Glomerular endothelial cell (primary cell): ENCODE data around the gene SLC37A3. TPM values are rescaled to one million over a fixed set of nuclear protein-coding genes. Genes with fewer than 3 reads are reported as not detected.
"Not testable (repeated sequence)": the region's sequence is repeated elsewhere in the genome, so short reads cannot be mapped to it uniquely, and the experiment has no call there.

Experiments
- DNase-seq: peaks from one replicate; pipeline ENCODE4 v3.0.0-alpha.2; 2011; ENCODE audit warnings: low read depth, low spot score; ENCODE audit errors: extremely low read depth
- total RNA-seq: library from RNA; depleted of rRNA; stranded (reverse); fragments of >200 nt; gene quantifications from 2 replicates; pipeline ENCODE4 v1.2.3, GENCODE V29; 2015

Gene SLC37A3
- total RNA-seq, 1 donor from 2014 or later, result 43.6 TPM

GRCh38 chr7:140349144-140349771, 49.1 kb downstream of the SLC37A3 start:
- peak; percentile 36 for DNase-seq

GRCh38 chr7:140348161-140348849, 50.0 kb downstream of the SLC37A3 start:
- DNase-seq, result no peak

DNA sequence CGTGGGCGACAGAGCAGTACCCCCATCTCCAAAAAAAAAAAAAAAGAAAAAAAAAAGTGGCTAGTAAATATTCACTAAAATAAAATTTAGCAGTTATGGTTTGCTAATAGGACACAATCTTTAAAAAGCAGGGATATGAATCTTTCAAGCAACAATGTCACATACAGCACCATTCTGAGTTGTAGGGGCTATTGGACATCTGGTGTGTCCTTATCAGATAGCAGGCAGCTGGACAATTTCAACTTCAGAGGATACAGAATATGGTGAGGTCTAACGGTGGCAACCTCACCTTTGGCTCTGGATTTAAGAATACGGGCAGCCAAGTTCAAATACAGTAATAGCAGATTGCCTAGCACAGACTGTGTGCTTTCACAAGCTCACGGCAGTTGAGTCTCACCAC, 51.1 kb downstream of the SLC37A3 start:
- DNase-seq, result no peak

GRCh38 chr7:140345426-140345825, 52.9 kb downstream of the SLC37A3 start:
- DNase-seq, result no peak

DNA sequence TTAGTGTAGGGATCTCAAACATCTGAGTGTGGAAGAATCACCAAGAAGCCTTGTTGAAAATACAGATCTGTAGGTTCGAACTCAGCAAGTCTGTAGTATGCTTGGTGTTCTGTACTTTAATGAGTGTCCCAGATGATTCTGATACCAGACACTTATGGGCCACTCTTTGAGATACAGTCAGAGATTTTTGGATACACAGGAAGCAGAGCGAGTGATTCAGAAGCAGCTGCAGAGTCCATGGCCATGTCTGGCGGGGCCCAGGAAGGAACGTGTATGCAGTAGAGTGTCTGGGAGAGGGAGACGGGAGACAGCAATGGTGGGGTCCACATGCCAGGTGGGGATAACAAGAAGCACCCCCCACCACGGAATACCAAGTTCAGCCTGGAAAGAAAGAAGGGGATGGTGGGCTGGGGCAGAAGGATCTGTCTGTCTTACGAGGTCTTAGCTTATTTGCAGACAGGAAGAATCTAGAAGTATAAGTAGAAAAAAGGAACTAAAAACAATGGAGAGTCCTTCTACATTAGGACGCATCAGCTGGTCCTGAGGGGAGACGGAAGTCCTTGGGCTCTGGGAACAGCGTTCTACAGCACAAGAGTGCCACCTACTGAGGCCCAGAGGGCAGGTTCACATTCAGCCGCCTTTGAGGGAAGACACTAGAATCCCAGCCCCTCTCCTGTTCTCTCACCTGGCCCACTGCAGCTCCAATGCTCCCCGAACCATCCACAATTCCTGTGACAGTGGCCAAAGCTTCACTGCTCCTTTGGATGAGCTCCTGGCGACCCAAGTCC, 55.4 kb downstream of the SLC37A3 start:
- no peak for DNase-seq

GRCh38 chr7:140338959-140339358, 59.4 kb downstream of the SLC37A3 start:
- DNase-seq, result not testable (repeated sequence)

GRCh38 chr7:140334341-140335057, 63.8 kb downstream of the SLC37A3 start:
- DNase-seq, result no peak

GRCh38 chr7:140333686-140334085, 64.6 kb downstream of the SLC37A3 start:
- no peak for DNase-seq

DNA sequence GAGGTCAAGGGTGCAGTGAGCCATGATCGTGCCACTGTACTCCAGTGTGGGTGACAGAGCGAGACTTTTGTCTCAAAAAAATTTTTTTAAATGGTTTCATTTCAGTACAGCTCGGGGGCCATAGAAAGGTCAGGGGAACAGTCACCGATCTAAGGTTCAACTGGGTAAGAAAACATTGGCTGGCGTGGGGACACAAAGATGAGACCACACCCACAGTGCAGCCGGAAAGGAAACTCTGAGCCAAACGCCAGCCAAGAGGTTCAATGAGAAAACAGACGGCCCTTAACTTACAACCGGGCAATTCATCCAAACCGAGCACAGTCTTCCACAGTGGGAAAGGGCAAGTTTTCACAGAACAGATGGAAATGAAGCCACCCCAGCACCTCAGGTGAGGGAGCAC, 65.1 kb downstream of the SLC37A3 start:
- no peak for DNase-seq

- DNase-seq, result no peak
Observed at GRCh38 chr7:140330595-140330994, 67.7 kb downstream of the SLC37A3 start.

DNA sequence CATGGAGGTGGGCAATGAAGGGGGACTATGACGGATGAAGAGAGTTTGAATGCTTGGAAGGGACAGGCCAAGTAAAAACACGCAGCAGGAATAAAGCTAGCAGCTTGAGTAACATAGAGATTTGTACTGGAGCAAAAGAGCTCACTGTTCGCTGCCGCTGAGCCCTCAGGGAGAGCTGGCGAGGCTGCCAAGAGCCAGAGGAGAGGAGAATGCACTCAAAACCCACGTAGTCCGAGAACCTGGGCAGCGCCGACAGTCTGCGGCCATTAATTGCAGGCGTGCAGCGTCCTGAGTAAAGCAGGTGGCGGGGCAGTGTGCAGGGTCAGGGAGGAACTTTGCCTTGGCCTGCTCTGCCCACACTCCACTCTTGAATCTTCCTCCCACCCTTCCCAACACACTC, 68.2 kb downstream of the SLC37A3 start:
- no peak for DNase-seq

GRCh38 chr7:140327261-140327661, 71.1 kb downstream of the SLC37A3 start:
- no peak for DNase-seq

DNA sequence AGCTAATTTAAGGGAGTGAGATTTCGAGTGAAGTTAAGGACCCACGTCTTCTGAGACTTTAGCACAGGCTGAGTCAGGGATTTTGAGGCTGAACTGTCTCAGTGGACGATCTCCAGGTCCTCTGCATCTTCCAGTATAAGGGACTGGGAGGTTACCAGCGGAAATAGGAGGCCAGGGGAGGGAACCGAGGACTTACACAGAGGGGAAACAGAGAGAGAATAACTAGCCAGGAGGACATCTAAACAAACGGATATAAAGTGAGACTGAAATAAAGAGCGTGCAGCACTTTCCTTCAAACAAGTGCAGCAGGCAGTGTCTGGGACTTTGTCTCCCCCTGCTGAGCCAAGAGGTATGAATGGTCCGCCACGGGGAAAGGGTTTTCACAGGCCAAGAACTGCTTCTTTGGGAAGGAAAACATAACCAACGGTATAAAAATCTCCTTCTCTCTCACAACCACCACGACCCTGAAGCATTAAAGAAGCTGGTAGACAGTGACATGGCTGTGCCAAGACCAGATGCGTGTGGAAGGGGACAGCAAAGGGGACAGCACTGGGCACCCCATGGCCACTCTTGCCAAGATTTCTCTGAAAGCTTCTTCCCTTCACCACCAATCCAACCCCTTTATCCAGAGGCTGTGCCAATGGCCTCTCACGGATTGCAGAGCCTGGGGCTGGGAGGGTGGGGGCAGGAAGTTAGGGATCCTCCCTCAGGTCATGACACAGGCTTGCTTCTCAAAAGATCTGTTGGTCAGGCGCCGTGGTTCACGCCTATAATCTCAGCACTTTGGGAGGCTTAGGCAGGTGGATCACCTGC, 72.0 kb downstream of the SLC37A3 start:
- no peak for DNase-seq

DNA sequence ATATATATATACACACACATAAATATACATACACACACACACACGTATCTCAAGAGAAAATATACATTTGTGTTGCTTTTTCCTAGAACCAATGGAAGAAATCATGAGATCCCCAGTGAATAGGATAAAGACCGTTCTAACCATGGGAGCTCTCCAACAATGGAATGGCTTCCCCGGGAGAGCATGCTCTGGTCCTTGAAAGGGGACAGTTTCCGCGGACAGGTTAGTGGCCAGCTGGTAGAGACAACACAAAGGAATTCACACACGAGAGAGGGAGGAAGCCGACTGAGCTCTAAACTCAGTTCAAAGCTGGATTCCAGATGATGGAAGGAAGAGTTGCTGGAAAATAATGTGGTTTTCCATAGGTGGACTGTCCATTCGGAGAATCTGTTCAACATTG, 72.7 kb downstream of the SLC37A3 start:
- no peak for DNase-seq

DNA sequence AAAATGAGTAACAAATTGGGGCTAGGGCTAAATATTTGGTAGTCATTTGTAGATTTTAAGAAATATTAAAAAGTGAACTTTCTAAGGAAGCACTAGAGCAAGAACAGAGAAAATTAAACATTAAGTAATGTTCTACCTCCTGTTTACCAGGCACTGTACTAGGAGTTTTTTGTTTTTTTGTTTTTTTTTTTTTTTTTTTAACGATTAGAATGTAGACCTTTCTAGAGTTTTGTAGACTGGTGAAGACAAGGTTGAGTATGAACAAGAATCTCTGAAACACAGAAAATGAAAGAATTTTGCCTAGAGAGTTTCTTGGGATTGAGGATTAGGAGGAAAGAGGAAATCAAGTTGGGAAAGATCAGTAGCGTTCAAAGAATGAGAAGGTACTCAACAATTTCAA, 73.6 kb downstream of the SLC37A3 start:
- DNase-seq, result no peak

GRCh38 chr7:140322759-140323158, 75.6 kb downstream of the SLC37A3 start:
- no peak for DNase-seq

- not testable (repeated sequence) for DNase-seq
Observed at GRCh38 chr7:140320078-140320477, 78.3 kb downstream of the SLC37A3 start.

DNA sequence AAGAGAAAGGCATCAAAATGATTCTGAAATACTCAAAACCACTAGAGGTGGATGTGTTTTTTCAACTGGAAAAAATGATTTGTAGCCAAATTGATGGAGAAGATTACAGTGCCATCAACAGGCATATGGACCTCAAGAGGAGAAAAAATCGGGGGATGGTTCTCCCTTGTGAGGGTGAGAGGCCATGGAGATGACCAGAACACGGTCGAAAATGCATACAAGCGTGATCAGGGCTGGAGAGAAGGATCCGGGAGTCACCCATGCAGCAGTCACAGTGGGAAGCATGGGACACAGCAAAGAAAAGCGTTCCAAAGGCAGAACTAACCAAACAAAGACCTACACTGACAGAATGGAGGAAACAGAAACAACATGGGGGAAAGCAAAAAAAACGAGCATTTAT, 80.3 kb downstream of the SLC37A3 start:
- no peak for DNase-seq

GRCh38 chr7:140317597-140317996, 80.7 kb downstream of the SLC37A3 start:
- no peak for DNase-seq

DNA sequence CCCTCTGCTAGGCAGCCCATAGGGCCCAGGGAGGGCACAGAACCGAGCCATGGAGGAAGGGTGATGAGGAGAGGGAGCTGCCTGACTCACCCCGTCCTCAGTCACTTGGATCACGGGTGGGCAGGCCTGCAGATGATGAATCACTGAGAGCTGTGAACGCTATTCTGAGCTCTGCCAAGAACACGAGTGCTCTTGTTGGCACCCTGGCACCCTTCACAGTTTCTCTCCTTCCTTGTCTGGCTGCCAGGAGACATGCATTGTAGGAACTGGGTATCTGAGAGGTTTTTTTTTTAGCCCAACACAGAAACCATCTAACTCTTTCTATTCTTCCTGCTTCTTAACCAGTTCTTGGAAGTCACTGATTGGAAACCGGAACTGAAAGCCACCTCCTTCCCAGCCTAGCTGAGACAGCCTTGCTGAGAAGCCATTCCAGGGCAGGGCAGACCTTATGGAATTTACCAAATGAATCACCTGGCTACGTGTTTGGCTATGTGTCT, 82.1 kb downstream of the SLC37A3 start:
- DNase-seq, result peak; percentile 7
